ENCODE data around the gene CNGB1.
"Not testable (repeated sequence)": the region's sequence is repeated elsewhere in the genome, so short reads cannot be mapped to it uniquely, and the experiment has no call there.

The CNGB1 gene

DNA sequence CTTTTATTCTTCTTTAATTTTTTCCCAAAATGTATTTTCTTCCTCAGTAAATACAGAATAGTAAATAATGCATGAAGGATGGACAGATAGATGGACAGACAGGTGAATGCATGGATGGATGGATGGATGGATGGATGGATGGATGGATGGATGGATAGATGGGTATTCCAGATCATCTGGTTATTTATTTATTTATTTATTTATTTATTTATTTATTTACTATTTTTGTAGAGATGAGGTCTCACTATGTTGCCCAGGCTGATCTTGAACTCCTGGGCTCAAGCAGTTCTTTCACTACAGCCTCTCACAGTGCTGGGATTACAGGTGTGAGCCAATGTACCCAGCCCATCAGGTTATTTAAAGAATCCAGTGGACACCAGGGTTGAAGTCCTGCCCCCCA lies 53.0 kb downstream of the CNGB1 start:
- not testable (repeated sequence) for H2BK15ac ChIP-seq (ENCODE audit: low read length); DNase-seq (ENCODE audit: low spot score); H3K36me3 ChIP-seq (replicated peaks in 1 of 2; ENCODE audit: control insufficient read depth in 2 of 2, insufficient read depth in 2 of 2, low read length in 2 of 2)

DNA sequence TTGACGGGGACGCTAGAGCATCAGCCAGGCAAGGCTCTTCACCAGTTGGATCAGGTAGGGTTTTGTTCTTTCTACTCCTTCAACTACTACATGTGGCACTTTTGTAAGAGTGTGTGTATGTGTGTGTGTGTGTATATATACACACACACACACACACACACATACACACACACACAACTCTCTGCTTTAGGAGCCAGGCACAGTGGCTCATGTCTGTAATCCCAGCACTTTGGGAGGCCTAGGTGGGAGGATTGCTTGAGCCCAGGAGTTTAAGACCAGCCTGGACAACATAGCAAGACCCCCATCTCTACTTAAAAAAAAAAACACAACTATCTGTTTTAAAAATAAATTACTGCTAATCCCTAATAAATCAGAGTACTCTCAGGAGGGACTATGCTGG lies 53.4 kb downstream of the CNGB1 start:
- H3K4me2 ChIP-seq (ENCODE audit: insufficient read depth, low read length, poor library complexity, severe bottlenecking); H3K27ac ChIP-seq (replicated peaks; ENCODE audit: low read length); H3K18ac ChIP-seq (ENCODE audit: low read length); H2AK5ac ChIP-seq (ENCODE audit: low read depth, low read length); H3K14ac ChIP-seq (ENCODE audit: low read length); H3K36me3 ChIP-seq (replicated peaks in 1 of 2; ENCODE audit: control insufficient read depth in 2 of 2, insufficient read depth in 2 of 2, low read length in 2 of 2); H3K4me1 ChIP-seq (ENCODE audit: control insufficient read depth in 2 of 2, insufficient read depth in 1 of 2, low read depth in 1 of 2, low read length in 2 of 2); H3K4me3 ChIP-seq (ENCODE audit: low read length in 2 of 2); H3K79me1 ChIP-seq (ENCODE audit: low read depth, low read length); H2BK15ac ChIP-seq (ENCODE audit: low read length); H2AFZ ChIP-seq (ENCODE audit: low read length); H3K23ac ChIP-seq (ENCODE audit: low read depth, low read length, poor library complexity); H4K8ac ChIP-seq (ENCODE audit: low read depth, low read length); H3K9ac ChIP-seq (ENCODE audit: low read depth, low read length, poor library complexity); H3K4ac ChIP-seq (ENCODE audit: low read length); H4K91ac ChIP-seq (ENCODE audit: low read depth, low read length, poor library complexity); H2BK120ac ChIP-seq (ENCODE audit: low read depth, low read length); DNase-seq (ENCODE audit: low spot score); H3K9me3 ChIP-seq (replicated peaks in 1 of 2; ENCODE audit: control insufficient read depth in 2 of 2, insufficient read depth in 1 of 2, low read depth in 1 of 2, low read length in 2 of 2); H2BK12ac ChIP-seq (ENCODE audit: low read length); H3K27me3 ChIP-seq (ENCODE audit: control insufficient read depth in 3 of 3, insufficient read depth in 3 of 3, low read depth in 1 of 3, low read length in 3 of 3): not testable (repeated sequence)
- WGBS, 2 donors (ENCODE audit: extremely low coverage in 2 of 2, insufficient read length in 2 of 2, insufficient replicate concordance in 1 of 2): no CpG with 5 or more reads among the region's 2 CpGs
- H2BK5ac ChIP-seq (ENCODE audit: low read length): peak overlapping the region; percentile 67

More for the DNA sequence above, 53.0 kb downstream of the CNGB1 start:
- H3K23ac ChIP-seq (ENCODE audit: low read depth, low read length, poor library complexity); H3K9ac ChIP-seq (ENCODE audit: low read depth, low read length, poor library complexity); H3K4ac ChIP-seq (ENCODE audit: low read length); H3K4me3 ChIP-seq (ENCODE audit: low read length in 2 of 2); H3K9me3 ChIP-seq (replicated peaks in 1 of 2; ENCODE audit: control insufficient read depth in 2 of 2, insufficient read depth in 1 of 2, low read depth in 1 of 2, low read length in 2 of 2); H3K27ac ChIP-seq (replicated peaks; ENCODE audit: low read length); H3K79me1 ChIP-seq (ENCODE audit: low read depth, low read length); H3K4me1 ChIP-seq (ENCODE audit: control insufficient read depth in 2 of 2, insufficient read depth in 1 of 2, low read depth in 1 of 2, low read length in 2 of 2); H2BK12ac ChIP-seq (ENCODE audit: low read length); H2BK120ac ChIP-seq (ENCODE audit: low read depth, low read length); H3K18ac ChIP-seq (ENCODE audit: low read length); H2BK5ac ChIP-seq (ENCODE audit: low read length); H3K27me3 ChIP-seq (ENCODE audit: control insufficient read depth in 3 of 3, insufficient read depth in 3 of 3, low read depth in 1 of 3, low read length in 3 of 3); H4K91ac ChIP-seq (ENCODE audit: low read depth, low read length, poor library complexity); H3K4me2 ChIP-seq (ENCODE audit: insufficient read depth, low read length, poor library complexity, severe bottlenecking); H2AK5ac ChIP-seq (ENCODE audit: low read depth, low read length); H3K14ac ChIP-seq (ENCODE audit: low read length); H2AFZ ChIP-seq (ENCODE audit: low read length); H4K8ac ChIP-seq (ENCODE audit: low read depth, low read length): not testable (repeated sequence)

DNA sequence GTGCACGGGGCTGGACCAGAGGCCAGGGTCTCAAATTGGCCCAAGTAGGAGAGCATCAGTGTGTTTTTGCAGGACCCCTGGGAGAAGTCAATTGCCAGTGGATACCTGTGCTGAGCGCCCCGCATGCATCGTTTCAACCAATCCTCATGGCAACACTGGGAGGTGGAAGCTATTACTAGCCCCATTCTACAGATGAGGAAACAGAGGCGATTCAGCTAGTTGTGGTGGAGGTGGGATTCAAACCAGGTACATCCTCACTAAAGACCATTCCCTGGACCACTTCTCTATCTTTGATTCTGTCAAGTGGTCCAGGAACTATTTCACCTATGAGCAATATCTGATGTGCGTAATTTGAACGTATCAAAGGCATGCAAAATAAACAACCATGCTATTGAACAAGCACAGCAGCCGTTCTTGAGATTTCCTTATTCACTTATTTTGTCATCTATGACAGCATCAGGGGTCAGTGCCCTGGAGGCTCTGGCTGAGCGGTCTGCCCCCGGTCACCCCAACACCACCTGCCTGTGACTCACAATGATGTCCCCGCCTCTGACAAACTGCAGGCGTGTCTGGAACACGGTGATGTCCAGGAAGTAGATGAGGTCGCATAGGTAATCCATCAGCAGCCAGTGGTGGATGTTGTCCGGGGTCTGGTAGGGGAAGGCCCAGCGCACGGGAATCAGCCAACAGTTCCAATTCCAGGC lies 54.0 kb downstream of the CNGB1 start:
- H3K18ac ChIP-seq (ENCODE audit: low read length): peak overlapping the region; percentile 68
- H3K4ac ChIP-seq (ENCODE audit: low read length): no peak overlapping the region
- no peak overlapping the region for H2BK120ac ChIP-seq (ENCODE audit: low read depth, low read length)
- H3K36me3 ChIP-seq (replicated peaks in 1 of 2; ENCODE audit: control insufficient read depth in 2 of 2, insufficient read depth in 2 of 2, low read length in 2 of 2): no peaks in the 10 kb centered on the region
- H2BK15ac ChIP-seq (ENCODE audit: low read length): no peak overlapping the region
- H2AFZ ChIP-seq (ENCODE audit: low read length): no peak overlapping the region
- DNase-seq (ENCODE audit: low spot score): no peak
- H3K79me1 ChIP-seq (ENCODE audit: low read depth, low read length): peaks cover 1% of the 10 kb centered on the region
- peak overlapping the region; percentile 69 for H2BK12ac ChIP-seq (ENCODE audit: low read length)
- H2AK5ac ChIP-seq (ENCODE audit: low read depth, low read length): peak overlapping the region; percentile 34
- no peak overlapping the region for H3K4me3 ChIP-seq (ENCODE audit: low read length in 2 of 2)
- H3K4me1 ChIP-seq (ENCODE audit: control insufficient read depth in 2 of 2, insufficient read depth in 1 of 2, low read depth in 1 of 2, low read length in 2 of 2): peaks cover 0 to 7% of the 10 kb centered on the region in 2 donors
- no peak overlapping the region for H3K27ac ChIP-seq (replicated peaks; ENCODE audit: low read length)
- H3K9ac ChIP-seq (ENCODE audit: low read depth, low read length, poor library complexity): no peak overlapping the region
- no peak overlapping the region for H3K14ac ChIP-seq (ENCODE audit: low read length)
- peaks cover 0 to 3% of the 10 kb centered on the region in 2 donors for H3K9me3 ChIP-seq (replicated peaks in 1 of 2; ENCODE audit: control insufficient read depth in 2 of 2, insufficient read depth in 1 of 2, low read depth in 1 of 2, low read length in 2 of 2)
- WGBS, 2 donors (ENCODE audit: extremely low coverage in 2 of 2, insufficient read length in 2 of 2, insufficient replicate concordance in 1 of 2): no CpG with 5 or more reads among the region's 17 CpGs
- no peak overlapping the region for H4K8ac ChIP-seq (ENCODE audit: low read depth, low read length)
- no peak overlapping the region for H3K23ac ChIP-seq (ENCODE audit: low read depth, low read length, poor library complexity)
- H3K27me3 ChIP-seq (ENCODE audit: control insufficient read depth in 3 of 3, insufficient read depth in 3 of 3, low read depth in 1 of 3, low read length in 3 of 3): peaks cover 0 to 10% (median 0%) of the 10 kb centered on the region in 3 experiments
- no peak overlapping the region for H4K91ac ChIP-seq (ENCODE audit: low read depth, low read length, poor library complexity)
- no peak overlapping the region for H3K4me2 ChIP-seq (ENCODE audit: insufficient read depth, low read length, poor library complexity, severe bottlenecking)
- peak overlapping the region; percentile 67 for H2BK5ac ChIP-seq (ENCODE audit: low read length)

DNA sequence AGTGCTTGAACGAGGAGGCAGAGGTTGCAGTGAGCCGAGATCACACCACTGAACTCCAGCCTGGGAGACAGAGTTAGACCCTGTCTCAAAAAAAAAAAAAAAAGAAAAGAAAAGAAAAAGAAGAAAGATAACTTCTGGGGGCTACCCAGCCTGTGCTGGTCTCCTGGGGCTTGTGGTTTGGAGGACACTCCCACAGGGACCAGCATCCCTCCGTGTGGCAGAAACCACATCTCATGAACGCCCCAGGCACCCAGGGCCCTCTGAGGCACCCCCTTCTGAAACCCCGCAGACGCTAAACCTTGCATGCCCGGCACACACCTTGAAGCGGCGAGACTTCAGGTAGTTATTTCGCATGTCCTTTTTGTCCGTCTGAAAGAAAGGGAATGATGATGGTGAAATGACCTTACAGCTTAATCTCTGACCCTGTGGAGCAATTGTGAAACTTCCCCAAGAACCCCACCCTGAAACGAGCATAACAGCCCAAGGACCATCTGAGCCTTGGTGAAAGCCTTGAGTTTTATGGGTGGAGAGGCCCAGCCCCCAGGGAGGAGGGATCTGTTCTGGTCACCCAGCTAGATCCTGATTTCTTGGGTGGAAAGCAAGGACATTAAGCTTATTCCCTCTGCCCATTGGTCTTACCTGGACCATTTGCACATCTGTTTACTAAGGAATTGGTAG lies 55.0 kb downstream of the CNGB1 start:
- Histone ChIP-seq H3K14ac (ENCODE audit: low read length) (no peak overlapping the region), H4K8ac (ENCODE audit: low read depth, low read length) (no peak overlapping the region), H3K9ac (ENCODE audit: low read depth, low read length, poor library complexity) (no peak overlapping the region), H2AK5ac (ENCODE audit: low read depth, low read length) (no peak overlapping the region), H2BK120ac (ENCODE audit: low read depth, low read length) (no peak overlapping the region), H2BK5ac (ENCODE audit: low read length) (no peak overlapping the region), H3K9me3 (replicated peaks in 1 of 2; ENCODE audit: control insufficient read depth in 2 of 2, insufficient read depth in 1 of 2, low read depth in 1 of 2, low read length in 2 of 2) (peaks cover 0 to 3% of the 10 kb centered on the region in 2 donors), H2BK12ac (ENCODE audit: low read length) (no peak overlapping the region), H3K27me3 (ENCODE audit: control insufficient read depth in 3 of 3, insufficient read depth in 3 of 3, low read depth in 1 of 3, low read length in 3 of 3) (peaks cover 0 to 12% (median 0%) of the 10 kb centered on the region in 3 experiments), H3K36me3 (replicated peaks in 1 of 2; ENCODE audit: control insufficient read depth in 2 of 2, insufficient read depth in 2 of 2, low read length in 2 of 2) (no peaks in the 10 kb centered on the region), H3K27ac (replicated peaks; ENCODE audit: low read length) (no peak overlapping the region), H3K4me2 (ENCODE audit: insufficient read depth, low read length, poor library complexity, severe bottlenecking) (no peak overlapping the region), H3K79me1 (ENCODE audit: low read depth, low read length) (peaks cover 1% of the 10 kb centered on the region), H2AFZ (ENCODE audit: low read length) (no peak overlapping the region), H3K18ac (ENCODE audit: low read length) (no peak overlapping the region), H3K4me1 (ENCODE audit: control insufficient read depth in 2 of 2, insufficient read depth in 1 of 2, low read depth in 1 of 2, low read length in 2 of 2) (peaks cover 0 to 7% of the 10 kb centered on the region in 2 donors), H2BK15ac (ENCODE audit: low read length) (no peak overlapping the region), H3K23ac (ENCODE audit: low read depth, low read length, poor library complexity) (no peak overlapping the region), H4K91ac (ENCODE audit: low read depth, low read length, poor library complexity) (no peak overlapping the region), H3K4ac (ENCODE audit: low read length) (no peak overlapping the region), H3K4me3 (ENCODE audit: low read length in 2 of 2) (no peak overlapping the region)
- WGBS, 2 donors (ENCODE audit: extremely low coverage in 2 of 2, insufficient read length in 2 of 2, insufficient replicate concordance in 1 of 2): no CpG with 5 or more reads among the region's 12 CpGs
- no peak for DNase-seq (ENCODE audit: low spot score)
